Kidney (tissue), 14 donors: ENCODE results near the gene KCNQ5. TPM values are rescaled to one million over a fixed set of nuclear protein-coding genes. Genes with fewer than 3 reads are reported as not detected.

Experiments used
- DNase-seq, 5 donors: peaks; one replicate each; pipeline ENCODE4 v3.0.0-alpha.2; 2013 to 2020
- FAIRE-seq: peaks from 2 replicates; lab custom pipeline; 2012; peaks lifted over from hg19 to GRCh38; lab: Jason Lieb, UNC
- H3K27ac ChIP-seq, 2 donors: one replicate each; pipeline ENCODE4 v1.7.0; 2013; ENCODE audit warnings: low read depth in 2 of 2, low read length in 2 of 2, inconsistent platforms in 1 of 2
- H3K27me3 ChIP-seq: one replicate; pipeline ENCODE4 v1.7.1; 2013; ENCODE audit warnings: low read length, inconsistent platforms; ENCODE audit not compliant: control insufficient read depth, insufficient read depth
- H3K36me3 ChIP-seq, 3 donors: one replicate each; pipeline versions ENCODE4 v1.7.0 to v1.7.1; 2013; ENCODE audit warnings: low read length in 3 of 3, control low read depth in 1 of 3, inconsistent platforms in 1 of 3; ENCODE audit not compliant: insufficient read depth in 3 of 3, control insufficient read depth in 2 of 3
- H3K4me1 ChIP-seq, 3 donors: one replicate each; pipeline versions ENCODE4 v1.7.0 to v1.7.1; 2013; ENCODE audit warnings: low read length in 3 of 3, inconsistent platforms in 1 of 3, low read depth in 1 of 3; ENCODE audit not compliant: control insufficient read depth in 2 of 3, insufficient read depth in 2 of 3
- H3K4me3 ChIP-seq, 3 donors: one replicate each; pipeline versions ENCODE4 v1.7.0 to v1.8.1; 2013; ENCODE audit warnings: low read length in 3 of 3, control low read depth in 1 of 3, inconsistent platforms in 1 of 3
- H3K9ac ChIP-seq, 3 donors: one replicate each; pipeline versions ENCODE4 v1.7.0 to v1.7.1; 2013; ENCODE audit warnings: low read length in 3 of 3, control low read depth in 1 of 3, inconsistent platforms in 1 of 3
- H3K9me3 ChIP-seq, 3 donors: one replicate each; pipeline versions ENCODE4 v1.7.0 to v1.7.1; 2013; ENCODE audit warnings: low read length in 3 of 3, control low read depth in 1 of 3, inconsistent platforms in 1 of 3; ENCODE audit not compliant: control insufficient read depth in 2 of 3, insufficient read depth in 1 of 3
- intact Hi-C: fragments of 100-400 bp; cut with DNase I; formaldehyde crosslinking; loops from one replicate; pipeline ENCODE4 v1.11.1; 2022
- polyA plus RNA-seq: library from polyadenylated mRNA; stranded (reverse); fragments of 350-450 nt; fragmentation: Illumina TruSeq; extraction: RNeasy Lipid Tissue Mini Kit (QIAGEN cat#74804); gene quantifications from one replicate; pipeline ENCODE4 v1.2.3, GENCODE V29; 2014; ENCODE audit warnings: low read depth, low replicate concordance; ENCODE audit not compliant: insufficient read depth
- total RNA-seq: library from RNA; stranded (reverse); fragmentation: NEBNext Ultra II Directional; extraction: Animal tissue kit (Norgen Biotek cat#: 25700); gene quantifications from one replicate; pipeline ENCODE4 v1.2.1, GENCODE V29; 2021
- TF ChIP-seq, protein P1 (sequence below): IDR thresholded peaks from 3 replicates; pipeline ENCODE4 v1.5.1; 2012; ENCODE audit warnings: mild to moderate bottlenecking, moderate library complexity, borderline replicate concordance; ENCODE audit not compliant: insufficient read depth; ENCODE audit errors: extremely low read depth
- donor health status: control.
- donor health status: control.
- donor health status: control.
- donor health status: control.
- donor health status: control.
- donor health status: DM: yes; HTN: yes; CAD: no.
- donor health status: Normal renal cell carcinoma (clear cell type).

Gene KCNQ5
- total and polyA plus RNA-seq, 2 donors from 2014 or later: 0.50 TPM; not detected in 1

DNA sequence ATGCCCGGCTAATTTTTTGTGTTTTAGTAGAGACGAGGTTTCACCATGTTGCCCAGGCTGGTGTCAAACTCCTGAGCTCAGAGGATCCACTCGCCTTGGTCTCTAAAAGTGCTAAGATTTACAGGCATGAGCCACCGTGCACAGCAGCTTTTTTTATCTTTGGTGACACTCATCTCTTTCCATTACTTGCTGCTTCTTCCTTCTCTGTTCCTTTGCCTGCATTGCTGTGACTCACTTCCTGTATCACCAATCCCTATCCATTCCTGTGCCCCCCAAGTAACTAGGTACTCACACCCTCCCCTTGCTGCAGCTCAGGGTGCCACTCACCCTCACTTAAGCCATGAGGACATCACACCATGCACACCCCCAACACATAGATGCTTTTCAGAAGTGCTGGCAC, 578.9 kb downstream of the KCNQ5 start:
- DNase-seq (no peak), FAIRE-seq (no peak)
- Histone ChIP-seq H3K27ac (no peak overlapping the region), H3K27me3 (no peaks in the 10 kb centered on the region), H3K4me3 (no peak overlapping the region), H3K9me3 (no peaks in the 10 kb centered on the region), H3K36me3 (no peaks in the 10 kb centered on the region), H3K4me1 (no peaks in the 10 kb centered on the region), H3K9ac (no peak overlapping the region)
- TF ChIP-seq, protein P1, sequence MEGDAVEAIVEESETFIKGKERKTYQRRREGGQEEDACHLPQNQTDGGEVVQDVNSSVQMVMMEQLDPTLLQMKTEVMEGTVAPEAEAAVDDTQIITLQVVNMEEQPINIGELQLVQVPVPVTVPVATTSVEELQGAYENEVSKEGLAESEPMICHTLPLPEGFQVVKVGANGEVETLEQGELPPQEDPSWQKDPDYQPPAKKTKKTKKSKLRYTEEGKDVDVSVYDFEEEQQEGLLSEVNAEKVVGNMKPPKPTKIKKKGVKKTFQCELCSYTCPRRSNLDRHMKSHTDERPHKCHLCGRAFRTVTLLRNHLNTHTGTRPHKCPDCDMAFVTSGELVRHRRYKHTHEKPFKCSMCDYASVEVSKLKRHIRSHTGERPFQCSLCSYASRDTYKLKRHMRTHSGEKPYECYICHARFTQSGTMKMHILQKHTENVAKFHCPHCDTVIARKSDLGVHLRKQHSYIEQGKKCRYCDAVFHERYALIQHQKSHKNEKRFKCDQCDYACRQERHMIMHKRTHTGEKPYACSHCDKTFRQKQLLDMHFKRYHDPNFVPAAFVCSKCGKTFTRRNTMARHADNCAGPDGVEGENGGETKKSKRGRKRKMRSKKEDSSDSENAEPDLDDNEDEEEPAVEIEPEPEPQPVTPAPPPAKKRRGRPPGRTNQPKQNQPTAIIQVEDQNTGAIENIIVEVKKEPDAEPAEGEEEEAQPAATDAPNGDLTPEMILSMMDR: no peak
- intact Hi-C loops: no loop called here

DNA sequence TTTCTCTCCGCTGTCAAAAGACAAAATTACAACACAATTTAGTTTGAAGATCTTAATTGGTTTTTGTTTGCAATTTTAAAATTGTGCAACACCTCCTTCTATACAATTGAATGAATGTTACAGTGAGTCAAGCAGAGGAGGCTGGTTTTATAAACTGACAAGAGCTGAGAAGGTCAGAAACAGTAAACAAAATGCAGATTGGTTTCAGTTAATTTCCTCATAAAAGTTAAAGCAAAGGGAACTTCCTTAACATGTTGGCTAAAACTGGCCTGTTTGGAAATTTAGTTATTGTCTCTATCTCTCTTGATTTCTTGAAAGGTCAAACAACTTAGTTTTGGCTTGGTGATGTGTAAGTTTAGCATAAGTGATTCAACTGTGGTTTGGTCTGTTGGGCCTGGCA, 581.2 kb downstream of the KCNQ5 start:
- TF ChIP-seq, protein P1: no peak

GRCh38 chr6:73204252-73204651, 582.4 kb downstream of the KCNQ5 start:
- TF ChIP-seq, protein P1: no peak
- Histone ChIP-seq H3K4me3 (no peak overlapping the region), H3K27me3 (no peaks in the 10 kb centered on the region), H3K9me3 (no peaks in the 10 kb centered on the region), H3K9ac (no peak overlapping the region), H3K4me1 (no peaks in the 10 kb centered on the region), H3K27ac (no peak overlapping the region), H3K36me3 (no peaks in the 10 kb centered on the region)
- DNase-seq (no peak), FAIRE-seq (no peak)
- intact Hi-C loops: no loop called here

More for the DNA sequence above, 581.2 kb downstream of the KCNQ5 start:
- no peaks in the 10 kb centered on the region for H3K9me3 ChIP-seq
- H3K4me3 ChIP-seq: no peak overlapping the region
- H3K9ac ChIP-seq: no peak overlapping the region
- no peaks in the 10 kb centered on the region for H3K36me3 ChIP-seq
- H3K27ac ChIP-seq: no peak overlapping the region
- H3K4me1 ChIP-seq: no peaks in the 10 kb centered on the region
- no peak for FAIRE-seq
- no peaks in the 10 kb centered on the region for H3K27me3 ChIP-seq
- intact Hi-C loops: no loop called here
- no peak for DNase-seq

- no peak for FAIRE-seq
- Histone ChIP-seq H3K4me1 (no peaks in the 10 kb centered on the region), H3K27me3 (no peaks in the 10 kb centered on the region), H3K27ac (no peak overlapping the region), H3K4me3 (no peak overlapping the region), H3K9ac (no peak overlapping the region), H3K36me3 (no peaks in the 10 kb centered on the region), H3K9me3 (no peaks in the 10 kb centered on the region)
- intact Hi-C loops: no loop called here
- TF ChIP-seq, protein P1: no peak
- no peak for DNase-seq
Measured at GRCh38 chr6:73207221-73207837, 585.5 kb downstream of the KCNQ5 start.
